ENCODE results near the gene HSPBAP1.
"Not testable (repeated sequence)": the region's sequence is repeated elsewhere in the genome, so short reads cannot be mapped to it uniquely, and the experiment has no call there.

HSPBAP1 gene

GRCh38 chr3:122755491-122755890 lies 38.1 kb downstream of the HSPBAP1 start:
- Histone ChIP-seq H3K27me3 (ENCODE audit: low read length) (no peaks in the 10 kb centered on the region), H3K27ac (ENCODE audit: low read depth, low read length) (no peak overlapping the region), H3K4me2 (ENCODE audit: low read depth, low read length, poor library complexity, severe bottlenecking) (no peak overlapping the region), H3K9me3 (ENCODE audit: insufficient read depth, low read length) (no peaks in the 10 kb centered on the region), H3F3A (ENCODE audit: insufficient read depth) (no peaks in the 10 kb centered on the region), H4K20me1 (ENCODE audit: low read depth, low read length) (no peaks in the 10 kb centered on the region), H3K9ac (ENCODE audit: low read length) (no peak overlapping the region), H3K4me3 (ENCODE audit: insufficient read depth, low read length, poor library complexity, severe bottlenecking) (no peak overlapping the region), H3K79me2 (ENCODE audit: insufficient read depth, low read length) (no peaks in the 10 kb centered on the region), H3K9me2 (replicated peaks; ENCODE audit: insufficient read depth, low read length) (no peaks in the 10 kb centered on the region), H2AFZ (ENCODE audit: low read depth, low read length, severe bottlenecking) (no peak overlapping the region), H3K36me3 (ENCODE audit: low read length) (peaks cover 7% of the 10 kb centered on the region; the same call in 1 of the 2 replicates)
- TF ChIP-seq EZH2phosphoT487 (conservative IDR thresholded peaks at IDR 0.05; ENCODE audit: low read length) (no peak), CTCF (IDR thresholded peaks at IDR 0.05; ENCODE audit: insufficient read depth, low read length, poor library complexity, severe bottlenecking) (no peak)

GRCh38 chr3:122754929-122755328 lies 38.7 kb downstream of the HSPBAP1 start:
- no peak overlapping the region for H3K4me2 ChIP-seq (ENCODE audit: low read depth, low read length, poor library complexity, severe bottlenecking)
- no peak overlapping the region for H2AFZ ChIP-seq (ENCODE audit: low read depth, low read length, severe bottlenecking)
- H3F3A ChIP-seq (ENCODE audit: insufficient read depth): no peaks in the 10 kb centered on the region
- no peak overlapping the region for H3K9ac ChIP-seq (ENCODE audit: low read length)
- H3K4me3 ChIP-seq (ENCODE audit: insufficient read depth, low read length, poor library complexity, severe bottlenecking): no peak overlapping the region
- H3K27ac ChIP-seq (ENCODE audit: low read depth, low read length): no peak overlapping the region
- H3K9me2 ChIP-seq (replicated peaks; ENCODE audit: insufficient read depth, low read length): no peaks in the 10 kb centered on the region
- H3K9me3 ChIP-seq (ENCODE audit: insufficient read depth, low read length): no peaks in the 10 kb centered on the region
- peak; percentile 64 for TF ChIP-seq CTCF (IDR thresholded peaks at IDR 0.05; ENCODE audit: insufficient read depth, low read length, poor library complexity, severe bottlenecking)
- no peak for TF ChIP-seq EZH2phosphoT487 (conservative IDR thresholded peaks at IDR 0.05; ENCODE audit: low read length)
- no peaks in the 10 kb centered on the region for H3K79me2 ChIP-seq (ENCODE audit: insufficient read depth, low read length)
- no peaks in the 10 kb centered on the region for H3K27me3 ChIP-seq (ENCODE audit: low read length)
- no peaks in the 10 kb centered on the region for H4K20me1 ChIP-seq (ENCODE audit: low read depth, low read length)
- peaks cover 7% of the 10 kb centered on the region; the same call in 1 of the 2 replicates for H3K36me3 ChIP-seq (ENCODE audit: low read length)

GRCh38 chr3:122748347-122748746 lies 45.3 kb downstream of the HSPBAP1 start:
- Histone ChIP-seq H3K36me3 (ENCODE audit: low read length) (peaks cover 10% of the 10 kb centered on the region; the same call in 1 of the 2 replicates), H2AFZ (ENCODE audit: low read depth, low read length, severe bottlenecking) (no peak overlapping the region), H3K9me3 (ENCODE audit: insufficient read depth, low read length) (no peaks in the 10 kb centered on the region), H3F3A (ENCODE audit: insufficient read depth) (no peaks in the 10 kb centered on the region), H3K79me2 (ENCODE audit: insufficient read depth, low read length) (no peaks in the 10 kb centered on the region), H3K4me3 (ENCODE audit: insufficient read depth, low read length, poor library complexity, severe bottlenecking) (no peak overlapping the region), H3K9ac (ENCODE audit: low read length) (no peak overlapping the region), H3K9me2 (replicated peaks; ENCODE audit: insufficient read depth, low read length) (no peaks in the 10 kb centered on the region), H3K4me2 (ENCODE audit: low read depth, low read length, poor library complexity, severe bottlenecking) (no peak overlapping the region), H4K20me1 (ENCODE audit: low read depth, low read length) (no peaks in the 10 kb centered on the region), H3K27ac (ENCODE audit: low read depth, low read length) (no peak overlapping the region), H3K27me3 (ENCODE audit: low read length) (no peaks in the 10 kb centered on the region)
- no peak for TF ChIP-seq EZH2phosphoT487 (conservative IDR thresholded peaks at IDR 0.05; ENCODE audit: low read length)
- no peak for TF ChIP-seq CTCF (IDR thresholded peaks at IDR 0.05; ENCODE audit: insufficient read depth, low read length, poor library complexity, severe bottlenecking)

- not testable (repeated sequence) for H3K79me2 ChIP-seq (ENCODE audit: insufficient read depth, low read length); H3K9me3 ChIP-seq (ENCODE audit: insufficient read depth, low read length); H3K9ac ChIP-seq (ENCODE audit: low read length); H2AFZ ChIP-seq (ENCODE audit: low read depth, low read length, severe bottlenecking); H3K27ac ChIP-seq (ENCODE audit: low read depth, low read length); H3F3A ChIP-seq (ENCODE audit: insufficient read depth); H3K9me2 ChIP-seq (replicated peaks; ENCODE audit: insufficient read depth, low read length); H4K20me1 ChIP-seq (ENCODE audit: low read depth, low read length); H3K4me2 ChIP-seq (ENCODE audit: low read depth, low read length, poor library complexity, severe bottlenecking); H3K27me3 ChIP-seq (ENCODE audit: low read length); H3K4me3 ChIP-seq (ENCODE audit: insufficient read depth, low read length, poor library complexity, severe bottlenecking)
- peaks cover 13% of the 10 kb centered on the region for H3K36me3 ChIP-seq (ENCODE audit: low read length)
Measured at GRCh38 chr3:122747295-122747694, 46.3 kb downstream of the HSPBAP1 start.
